Measurements from ENCODE around the gene CYTL1.

CYTL1 gene

GRCh38 chr4:4991541-4992099 lies 27.6 kb downstream of the CYTL1 start:
- H3K27ac ChIP-seq (ENCODE audit: low read depth in 2 of 2, low read length in 2 of 2): peak overlapping the region; percentile 48 to 54
- H3K4me3 ChIP-seq (ENCODE audit: low read length in 2 of 2): no peak overlapping the region
- H3K36me3 ChIP-seq (ENCODE audit: control insufficient read depth in 2 of 2, insufficient read depth in 2 of 2, low read length in 2 of 2): no peaks in the 10 kb centered on the region
- H3K4me1 ChIP-seq (ENCODE audit: control insufficient read depth in 2 of 2, insufficient read depth in 2 of 2, low read length in 2 of 2): peaks cover 2% of the 10 kb centered on the region in 2 donors
- no peak overlapping the region for H3K9ac ChIP-seq (ENCODE audit: low read depth in 1 of 2, low read length in 2 of 2)
- H3K9me3 ChIP-seq (ENCODE audit: control insufficient read depth in 2 of 2, low read length in 2 of 2): no peaks in the 10 kb centered on the region
- peaks cover 0 to 2% of the 10 kb centered on the region in 2 donors for H3K27me3 ChIP-seq (ENCODE audit: control insufficient read depth in 2 of 2, insufficient read depth in 2 of 2, low read length in 2 of 2)

GRCh38 chr4:4990857-4991540 lies 28.3 kb downstream of the CYTL1 start:
- Histone ChIP-seq H3K27me3 (ENCODE audit: control insufficient read depth in 2 of 2, insufficient read depth in 2 of 2, low read length in 2 of 2) (no peaks in the 10 kb centered on the region), H3K27ac (ENCODE audit: low read depth in 2 of 2, low read length in 2 of 2) (peak overlapping the region; percentile 48 to 54), H3K9me3 (ENCODE audit: control insufficient read depth in 2 of 2, low read length in 2 of 2) (no peaks in the 10 kb centered on the region), H3K9ac (ENCODE audit: low read depth in 1 of 2, low read length in 2 of 2) (no peak overlapping the region), H3K36me3 (ENCODE audit: control insufficient read depth in 2 of 2, insufficient read depth in 2 of 2, low read length in 2 of 2) (no peaks in the 10 kb centered on the region), H3K4me1 (ENCODE audit: control insufficient read depth in 2 of 2, insufficient read depth in 2 of 2, low read length in 2 of 2) (peaks cover 2% of the 10 kb centered on the region in 2 donors), H3K4me3 (ENCODE audit: low read length in 2 of 2) (no peak overlapping the region)

- no peaks in the 10 kb centered on the region for H3K27me3 ChIP-seq (ENCODE audit: control insufficient read depth in 2 of 2, insufficient read depth in 2 of 2, low read length in 2 of 2)
- H3K9ac ChIP-seq (ENCODE audit: low read depth in 1 of 2, low read length in 2 of 2): no peak overlapping the region
- no peaks in the 10 kb centered on the region for H3K9me3 ChIP-seq (ENCODE audit: control insufficient read depth in 2 of 2, low read length in 2 of 2)
- no peaks in the 10 kb centered on the region for H3K36me3 ChIP-seq (ENCODE audit: control insufficient read depth in 2 of 2, insufficient read depth in 2 of 2, low read length in 2 of 2)
- no peak overlapping the region for H3K4me3 ChIP-seq (ENCODE audit: low read length in 2 of 2)
- peaks cover 2% of the 10 kb centered on the region in 2 donors for H3K4me1 ChIP-seq (ENCODE audit: control insufficient read depth in 2 of 2, insufficient read depth in 2 of 2, low read length in 2 of 2)
- no peak overlapping the region for H3K27ac ChIP-seq (ENCODE audit: low read depth in 2 of 2, low read length in 2 of 2)
Observed at GRCh38 chr4:4990329-4990728, 28.9 kb downstream of the CYTL1 start.

- no peaks in the 10 kb centered on the region for H3K9me3 ChIP-seq (ENCODE audit: control insufficient read depth in 2 of 2, low read length in 2 of 2)
- H3K27me3 ChIP-seq (ENCODE audit: control insufficient read depth in 2 of 2, insufficient read depth in 2 of 2, low read length in 2 of 2): no peaks in the 10 kb centered on the region
- H3K27ac ChIP-seq (ENCODE audit: low read depth in 2 of 2, low read length in 2 of 2): no peak overlapping the region
- no peak overlapping the region for H3K9ac ChIP-seq (ENCODE audit: low read depth in 1 of 2, low read length in 2 of 2)
- H3K4me1 ChIP-seq (ENCODE audit: control insufficient read depth in 2 of 2, insufficient read depth in 2 of 2, low read length in 2 of 2): peaks cover 2% of the 10 kb centered on the region in 2 donors
- H3K4me3 ChIP-seq (ENCODE audit: low read length in 2 of 2): no peak overlapping the region
- no peaks in the 10 kb centered on the region for H3K36me3 ChIP-seq (ENCODE audit: control insufficient read depth in 2 of 2, insufficient read depth in 2 of 2, low read length in 2 of 2)
Observed at GRCh38 chr4:4989083-4989622, 30.1 kb downstream of the CYTL1 start.

- H3K4me3 ChIP-seq (ENCODE audit: low read length in 2 of 2): no peak overlapping the region
- no peaks in the 10 kb centered on the region for H3K9me3 ChIP-seq (ENCODE audit: control insufficient read depth in 2 of 2, low read length in 2 of 2)
- H3K27me3 ChIP-seq (ENCODE audit: control insufficient read depth in 2 of 2, insufficient read depth in 2 of 2, low read length in 2 of 2): no peaks in the 10 kb centered on the region
- H3K36me3 ChIP-seq (ENCODE audit: control insufficient read depth in 2 of 2, insufficient read depth in 2 of 2, low read length in 2 of 2): no peaks in the 10 kb centered on the region
- H3K27ac ChIP-seq (ENCODE audit: low read depth in 2 of 2, low read length in 2 of 2): no peak overlapping the region
- H3K9ac ChIP-seq (ENCODE audit: low read depth in 1 of 2, low read length in 2 of 2): no peak overlapping the region
- H3K4me1 ChIP-seq (ENCODE audit: control insufficient read depth in 2 of 2, insufficient read depth in 2 of 2, low read length in 2 of 2): peaks cover 2% of the 10 kb centered on the region in 2 donors
Observed at GRCh38 chr4:4987656-4988055, 31.6 kb downstream of the CYTL1 start.

GRCh38 chr4:4986841-4987240 lies 32.4 kb downstream of the CYTL1 start:
- no peak overlapping the region for H3K9ac ChIP-seq (ENCODE audit: low read depth in 1 of 2, low read length in 2 of 2)
- H3K27ac ChIP-seq (ENCODE audit: low read depth in 2 of 2, low read length in 2 of 2): no peak overlapping the region
- no peaks in the 10 kb centered on the region for H3K36me3 ChIP-seq (ENCODE audit: control insufficient read depth in 2 of 2, insufficient read depth in 2 of 2, low read length in 2 of 2)
- no peak overlapping the region for H3K4me3 ChIP-seq (ENCODE audit: low read length in 2 of 2)
- no peaks in the 10 kb centered on the region for H3K9me3 ChIP-seq (ENCODE audit: control insufficient read depth in 2 of 2, low read length in 2 of 2)
- H3K4me1 ChIP-seq (ENCODE audit: control insufficient read depth in 2 of 2, insufficient read depth in 2 of 2, low read length in 2 of 2): peaks cover 2% of the 10 kb centered on the region in 2 donors
- H3K27me3 ChIP-seq (ENCODE audit: control insufficient read depth in 2 of 2, insufficient read depth in 2 of 2, low read length in 2 of 2): no peaks in the 10 kb centered on the region

GRCh38 chr4:4985844-4986243 lies 33.4 kb downstream of the CYTL1 start:
- no peak overlapping the region for H3K27ac ChIP-seq (ENCODE audit: low read depth in 2 of 2, low read length in 2 of 2)
- no peak overlapping the region for H3K4me3 ChIP-seq (ENCODE audit: low read length in 2 of 2)
- H3K27me3 ChIP-seq (ENCODE audit: control insufficient read depth in 2 of 2, insufficient read depth in 2 of 2, low read length in 2 of 2): no peaks in the 10 kb centered on the region
- no peaks in the 10 kb centered on the region for H3K9me3 ChIP-seq (ENCODE audit: control insufficient read depth in 2 of 2, low read length in 2 of 2)
- H3K9ac ChIP-seq (ENCODE audit: low read depth in 1 of 2, low read length in 2 of 2): no peak overlapping the region
- no peaks in the 10 kb centered on the region for H3K36me3 ChIP-seq (ENCODE audit: control insufficient read depth in 2 of 2, insufficient read depth in 2 of 2, low read length in 2 of 2)
- no peaks in the 10 kb centered on the region for H3K4me1 ChIP-seq (ENCODE audit: control insufficient read depth in 2 of 2, insufficient read depth in 2 of 2, low read length in 2 of 2)

- Histone ChIP-seq H3K27ac (ENCODE audit: low read depth in 2 of 2, low read length in 2 of 2) (no peak overlapping the region), H3K27me3 (ENCODE audit: control insufficient read depth in 2 of 2, insufficient read depth in 2 of 2, low read length in 2 of 2) (no peaks in the 10 kb centered on the region), H3K9me3 (ENCODE audit: control insufficient read depth in 2 of 2, low read length in 2 of 2) (no peaks in the 10 kb centered on the region), H3K4me1 (ENCODE audit: control insufficient read depth in 2 of 2, insufficient read depth in 2 of 2, low read length in 2 of 2) (no peaks in the 10 kb centered on the region), H3K36me3 (ENCODE audit: control insufficient read depth in 2 of 2, insufficient read depth in 2 of 2, low read length in 2 of 2) (no peaks in the 10 kb centered on the region), H3K4me3 (ENCODE audit: low read length in 2 of 2) (no peak overlapping the region), H3K9ac (ENCODE audit: low read depth in 1 of 2, low read length in 2 of 2) (no peak overlapping the region)
Observed at GRCh38 chr4:4985036-4985435, 34.2 kb downstream of the CYTL1 start.

- Histone ChIP-seq H3K4me1 (ENCODE audit: control insufficient read depth in 2 of 2, insufficient read depth in 2 of 2, low read length in 2 of 2) (no peaks in the 10 kb centered on the region), H3K9ac (ENCODE audit: low read depth in 1 of 2, low read length in 2 of 2) (no peak overlapping the region), H3K36me3 (ENCODE audit: control insufficient read depth in 2 of 2, insufficient read depth in 2 of 2, low read length in 2 of 2) (no peaks in the 10 kb centered on the region), H3K27me3 (ENCODE audit: control insufficient read depth in 2 of 2, insufficient read depth in 2 of 2, low read length in 2 of 2) (no peaks in the 10 kb centered on the region), H3K9me3 (ENCODE audit: control insufficient read depth in 2 of 2, low read length in 2 of 2) (no peaks in the 10 kb centered on the region), H3K4me3 (ENCODE audit: low read length in 2 of 2) (no peak overlapping the region), H3K27ac (ENCODE audit: low read depth in 2 of 2, low read length in 2 of 2) (no peak overlapping the region)
Observed at GRCh38 chr4:4984186-4984585, 35.1 kb downstream of the CYTL1 start.

- Histone ChIP-seq H3K27ac (ENCODE audit: low read depth in 2 of 2, low read length in 2 of 2) (no peak overlapping the region), H3K9me3 (ENCODE audit: control insufficient read depth in 2 of 2, low read length in 2 of 2) (no peaks in the 10 kb centered on the region), H3K4me1 (ENCODE audit: control insufficient read depth in 2 of 2, insufficient read depth in 2 of 2, low read length in 2 of 2) (no peaks in the 10 kb centered on the region), H3K27me3 (ENCODE audit: control insufficient read depth in 2 of 2, insufficient read depth in 2 of 2, low read length in 2 of 2) (no peaks in the 10 kb centered on the region), H3K4me3 (ENCODE audit: low read length in 2 of 2) (no peak overlapping the region), H3K9ac (ENCODE audit: low read depth in 1 of 2, low read length in 2 of 2) (no peak overlapping the region), H3K36me3 (ENCODE audit: control insufficient read depth in 2 of 2, insufficient read depth in 2 of 2, low read length in 2 of 2) (no peaks in the 10 kb centered on the region)
Observed at GRCh38 chr4:4981827-4982226, 37.4 kb downstream of the CYTL1 start.

Measured in mucosa of rectum (tissue), 2 donors.